Cardiac muscle cell (in vitro differentiated cells and primary cell): Measurements from ENCODE around the gene AGPAT4. TPM values are rescaled to one million over a fixed set of nuclear protein-coding genes. Genes with fewer than 3 reads are reported as not detected.
"Not testable (repeated sequence)": the region's sequence is repeated elsewhere in the genome, so short reads cannot be mapped to it uniquely, and the experiment has no call there.

Experiments
- DNase-seq, 2 donors: peaks; one replicate each; pipeline versions ENCODE4 v3.0.0 to v3.0.0-alpha.2; 2010 to 2017; ENCODE audit warnings: low read depth in 1 of 2, low spot score in 1 of 2
- H3K27ac ChIP-seq: fragments of 200-600 bp; sonication (generic); 2 replicates; pipeline ENCODE4 v1.5.1; 2016
- H3K27me3 ChIP-seq: fragments of 200-600 bp; sonication (generic); 2 replicates; pipeline ENCODE4 v1.6.0; 2016; ENCODE audit warnings: control low read depth
- H3K36me3 ChIP-seq: fragments of 200-600 bp; sonication (generic); 2 replicates; pipeline ENCODE4 v1.5.1; 2016; ENCODE audit warnings: control low read depth
- H3K4me1 ChIP-seq: fragments of 200-600 bp; sonication (generic); 2 replicates; pipeline ENCODE4 v1.8.1; 2017; ENCODE audit warnings: low read depth, mild to moderate bottlenecking, mixed run types
- H3K4me3 ChIP-seq: fragments of 200-600 bp; sonication (generic); 2 replicates; pipeline ENCODE4 v1.5.1; 2016; ENCODE audit warnings: mild to moderate bottlenecking
- H3K9me3 ChIP-seq: fragments of 200-600 bp; sonication (generic); 2 replicates; pipeline ENCODE4 v1.5.1; 2017; ENCODE audit warnings: low read depth, mild to moderate bottlenecking, control low read depth
- polyA plus RNA-seq: library from polyadenylated mRNA; unstranded; fragments of >200 nt; fragmentation: Nextera tagmentation; extraction: Ambion mirVana; gene quantifications from 2 replicates; pipeline ENCODE4 v1.2.1, GENCODE V29; 2016
- total RNA-seq: library from RNA; depleted of rRNA; stranded (reverse); fragments of >200 nt; gene quantifications from 2 replicates; pipeline ENCODE4 v1.2.3, GENCODE V29; 2016
- TF ChIP-seq, protein P1 (sequence below): IDR thresholded peaks from 2 replicates; pipeline ENCODE4 v1.5.1; 2012; ENCODE audit warnings: low read depth, mild to moderate bottlenecking, low read length

The AGPAT4 gene, protein sequence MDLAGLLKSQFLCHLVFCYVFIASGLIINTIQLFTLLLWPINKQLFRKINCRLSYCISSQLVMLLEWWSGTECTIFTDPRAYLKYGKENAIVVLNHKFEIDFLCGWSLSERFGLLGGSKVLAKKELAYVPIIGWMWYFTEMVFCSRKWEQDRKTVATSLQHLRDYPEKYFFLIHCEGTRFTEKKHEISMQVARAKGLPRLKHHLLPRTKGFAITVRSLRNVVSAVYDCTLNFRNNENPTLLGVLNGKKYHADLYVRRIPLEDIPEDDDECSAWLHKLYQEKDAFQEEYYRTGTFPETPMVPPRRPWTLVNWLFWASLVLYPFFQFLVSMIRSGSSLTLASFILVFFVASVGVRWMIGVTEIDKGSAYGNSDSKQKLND
- total RNA-seq = 11.9 and 17.7 TPM in 2 replicates
- 13.9 and 18.1 TPM in 2 replicates for polyA plus RNA-seq

DNA sequence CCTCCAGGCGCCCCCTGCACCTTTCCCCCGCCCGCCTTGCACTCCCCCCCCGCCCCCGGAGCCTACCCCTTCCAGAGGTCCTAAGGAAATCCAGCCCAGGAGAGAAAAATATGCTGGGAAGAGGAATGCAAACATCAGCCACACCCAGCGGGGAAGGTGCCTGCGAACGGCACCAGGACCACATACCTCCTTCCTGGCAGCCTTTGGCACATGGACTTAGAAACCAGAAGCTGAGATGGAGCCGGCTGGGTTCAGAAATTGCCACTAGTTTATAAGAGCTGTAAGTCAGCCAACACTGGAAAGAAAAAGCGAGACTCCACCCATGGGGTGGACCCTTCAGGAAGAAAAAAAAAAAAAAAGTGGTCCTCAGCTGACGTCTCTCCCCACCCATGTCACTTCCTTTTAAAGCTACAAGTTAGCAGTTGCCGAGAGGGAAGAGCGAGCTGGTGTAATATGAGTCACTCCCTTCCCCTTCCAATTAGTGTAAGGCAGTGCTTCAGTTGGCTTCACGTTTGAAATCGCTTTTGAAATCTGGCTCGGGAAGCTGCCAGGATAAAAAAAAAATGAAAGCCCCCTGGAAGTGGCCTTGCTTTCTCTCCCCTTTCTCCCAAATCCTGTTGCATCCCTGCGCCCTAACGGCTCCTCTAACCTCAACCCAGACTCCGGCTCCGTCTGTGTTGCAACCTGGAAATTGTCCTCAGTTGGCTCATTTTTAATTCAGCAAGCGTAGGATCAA is at the start of gene AGPAT4:
Gene AGPAT4 (minus strand): TSS at position 310 of the 736 bp plus-strand sequence. CDS start 41,848 bp downstream, outside the sequence.
- Histone ChIP-seq H3K27me3 (no peaks in the 10 kb centered on the region), H3K4me1 (peaks cover 19% of the 10 kb centered on the region), H3K27ac (peak within 1 kb of the TSS; percentile 98), H3K9me3 (no peaks in the 10 kb centered on the region), H3K36me3 (no peaks in the 10 kb centered on the region), H3K4me3 (peak within 1 kb of the TSS; percentile 91)
- DNase-seq = peak; percentile 94 to 97
- TF ChIP-seq, protein P1, sequence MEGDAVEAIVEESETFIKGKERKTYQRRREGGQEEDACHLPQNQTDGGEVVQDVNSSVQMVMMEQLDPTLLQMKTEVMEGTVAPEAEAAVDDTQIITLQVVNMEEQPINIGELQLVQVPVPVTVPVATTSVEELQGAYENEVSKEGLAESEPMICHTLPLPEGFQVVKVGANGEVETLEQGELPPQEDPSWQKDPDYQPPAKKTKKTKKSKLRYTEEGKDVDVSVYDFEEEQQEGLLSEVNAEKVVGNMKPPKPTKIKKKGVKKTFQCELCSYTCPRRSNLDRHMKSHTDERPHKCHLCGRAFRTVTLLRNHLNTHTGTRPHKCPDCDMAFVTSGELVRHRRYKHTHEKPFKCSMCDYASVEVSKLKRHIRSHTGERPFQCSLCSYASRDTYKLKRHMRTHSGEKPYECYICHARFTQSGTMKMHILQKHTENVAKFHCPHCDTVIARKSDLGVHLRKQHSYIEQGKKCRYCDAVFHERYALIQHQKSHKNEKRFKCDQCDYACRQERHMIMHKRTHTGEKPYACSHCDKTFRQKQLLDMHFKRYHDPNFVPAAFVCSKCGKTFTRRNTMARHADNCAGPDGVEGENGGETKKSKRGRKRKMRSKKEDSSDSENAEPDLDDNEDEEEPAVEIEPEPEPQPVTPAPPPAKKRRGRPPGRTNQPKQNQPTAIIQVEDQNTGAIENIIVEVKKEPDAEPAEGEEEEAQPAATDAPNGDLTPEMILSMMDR = no peak

DNA sequence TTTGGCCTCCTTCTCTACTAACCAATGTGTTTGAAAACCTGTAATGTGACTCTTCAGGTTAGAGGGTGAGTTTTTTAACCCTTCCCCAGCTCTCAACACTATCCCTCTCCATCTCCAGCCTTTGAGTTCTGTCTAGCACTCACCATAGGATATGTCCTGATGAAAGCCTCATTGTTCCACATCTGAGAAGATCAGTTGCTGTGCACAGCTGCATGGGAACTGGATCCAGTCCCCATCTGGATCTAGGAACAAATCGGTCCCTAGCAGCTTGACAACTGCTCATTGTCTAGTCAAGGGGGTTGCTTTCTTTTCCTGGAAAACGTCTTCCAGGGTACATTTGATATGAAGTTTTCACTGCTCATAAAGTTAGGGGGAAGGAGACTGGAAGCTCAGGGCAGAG is 45.4 kb upstream of the AGPAT4 start:
- TF ChIP-seq, protein P1 = no peak
- Histone ChIP-seq H3K27ac (no peak overlapping the region), H3K36me3 (no peaks in the 10 kb centered on the region), H3K4me3 (no peak overlapping the region), H3K9me3 (no peaks in the 10 kb centered on the region), H3K4me1 (no peaks in the 10 kb centered on the region), H3K27me3 (no peaks in the 10 kb centered on the region)
- no peak for DNase-seq

DNA sequence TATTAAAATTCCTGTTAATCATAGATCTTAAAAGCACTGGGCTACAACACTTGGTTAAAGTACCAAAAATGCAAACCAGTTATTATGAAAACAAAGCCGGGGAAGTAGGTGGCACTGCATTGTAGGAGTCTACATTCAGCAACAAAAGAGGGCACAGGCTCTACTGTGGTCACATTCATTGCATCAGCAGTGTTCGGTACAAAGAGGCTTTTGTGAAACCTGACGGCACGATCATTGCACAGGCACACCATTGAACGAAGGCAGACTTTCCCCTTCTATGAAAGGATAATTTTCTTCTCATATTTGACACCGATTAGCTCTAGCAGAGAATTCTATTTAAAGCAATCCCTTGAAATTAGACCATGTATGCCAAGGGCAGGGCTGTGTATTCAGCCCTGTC is 44.6 kb upstream of the AGPAT4 start:
- DNase-seq = no peak
- no peak overlapping the region for H3K27ac ChIP-seq

DNA sequence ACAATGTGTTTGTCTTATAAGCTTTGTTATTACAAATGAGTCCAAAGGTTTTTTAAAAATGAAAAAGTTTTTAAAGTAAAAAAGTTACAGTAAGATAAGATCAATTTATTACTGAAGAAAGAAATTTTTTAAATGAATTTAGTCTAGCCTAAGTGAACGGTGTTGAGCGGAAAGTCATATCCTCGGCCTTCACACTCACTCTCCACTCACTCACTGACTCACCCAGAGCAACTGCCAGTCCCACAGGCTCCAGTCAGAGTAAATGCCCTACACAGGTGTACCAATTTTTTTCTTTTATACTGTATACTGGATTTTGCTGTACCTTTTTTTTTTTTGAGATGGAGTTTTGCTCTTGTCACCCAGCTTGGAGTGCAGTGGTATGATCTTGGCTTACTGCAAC is 42.7 kb upstream of the AGPAT4 start:
- DNase-seq = no peak
- no peaks in the 10 kb centered on the region for H3K4me1 ChIP-seq
- no peaks in the 10 kb centered on the region for H3K27me3 ChIP-seq
- TF ChIP-seq, protein P1 = no peak
- no peak overlapping the region for H3K27ac ChIP-seq
- H3K9me3 ChIP-seq = no peaks in the 10 kb centered on the region
- H3K4me3 ChIP-seq = no peak overlapping the region
- H3K36me3 ChIP-seq = no peaks in the 10 kb centered on the region

More for the DNA sequence above, 44.6 kb upstream of the AGPAT4 start:
- no peaks in the 10 kb centered on the region for H3K27me3 ChIP-seq
- no peaks in the 10 kb centered on the region for H3K9me3 ChIP-seq
- no peak overlapping the region for H3K4me3 ChIP-seq
- no peaks in the 10 kb centered on the region for H3K4me1 ChIP-seq
- TF ChIP-seq, protein P1 = no peak
- H3K36me3 ChIP-seq = no peaks in the 10 kb centered on the region

GRCh38 chr6:161315246-161315917 is 41.5 kb upstream of the AGPAT4 start:
- not testable (repeated sequence) for H3K4me1 ChIP-seq, H3K27me3 ChIP-seq, H3K9me3 ChIP-seq, H3K36me3 ChIP-seq, DNase-seq, H3K27ac ChIP-seq, H3K4me3 ChIP-seq

DNA sequence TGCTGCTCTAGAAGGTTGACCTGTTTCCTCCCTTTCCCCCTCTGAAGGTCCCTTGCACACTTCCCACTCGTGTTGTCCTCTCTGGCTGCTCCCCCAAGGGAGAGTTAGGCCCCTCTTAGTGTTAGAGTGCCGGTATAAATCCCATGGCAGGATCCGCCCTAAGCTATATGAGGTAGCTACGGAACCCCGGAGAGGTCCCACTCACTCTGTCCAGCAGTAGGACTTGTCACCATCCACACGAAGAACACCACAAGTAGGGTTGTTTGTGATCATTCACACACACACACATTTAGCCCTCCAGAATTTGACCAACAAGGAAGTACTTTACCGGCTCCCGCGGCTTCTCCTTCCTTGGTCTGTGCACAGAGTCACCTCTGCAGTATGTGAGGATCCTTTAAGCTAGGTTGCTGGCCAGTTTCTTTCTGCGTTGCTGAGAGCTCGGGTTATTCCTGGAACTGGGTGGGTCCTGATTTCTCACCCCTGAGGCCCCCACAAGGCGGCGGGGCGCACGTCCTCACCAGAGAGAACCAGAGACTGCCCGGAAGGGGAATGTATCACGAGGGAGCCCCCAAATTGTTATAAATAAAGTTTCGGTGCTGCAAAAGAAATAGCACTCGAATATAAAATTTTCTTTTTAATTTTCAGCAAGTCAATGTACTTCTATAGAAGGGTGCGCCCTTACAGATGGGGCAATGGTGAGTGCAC is 40.8 kb upstream of the AGPAT4 start:
- not testable (repeated sequence) for H3K9me3 ChIP-seq, DNase-seq, H3K36me3 ChIP-seq, H3K4me1 ChIP-seq, H3K27me3 ChIP-seq, H3K27ac ChIP-seq, H3K4me3 ChIP-seq
